GM19397 (cell line): ENCODE measurements around the gene KRT82.

ENCODE experiments used
- ATAC-seq: cut with Tn5 transposase; IDR thresholded peaks from one replicate; pipeline ENCODE4 v1.9.1; 2021; ENCODE audit warnings: mild to moderate bottlenecking, moderate library complexity; ENCODE audit not compliant: unreplicated experiment

Gene KRT82

DNA sequence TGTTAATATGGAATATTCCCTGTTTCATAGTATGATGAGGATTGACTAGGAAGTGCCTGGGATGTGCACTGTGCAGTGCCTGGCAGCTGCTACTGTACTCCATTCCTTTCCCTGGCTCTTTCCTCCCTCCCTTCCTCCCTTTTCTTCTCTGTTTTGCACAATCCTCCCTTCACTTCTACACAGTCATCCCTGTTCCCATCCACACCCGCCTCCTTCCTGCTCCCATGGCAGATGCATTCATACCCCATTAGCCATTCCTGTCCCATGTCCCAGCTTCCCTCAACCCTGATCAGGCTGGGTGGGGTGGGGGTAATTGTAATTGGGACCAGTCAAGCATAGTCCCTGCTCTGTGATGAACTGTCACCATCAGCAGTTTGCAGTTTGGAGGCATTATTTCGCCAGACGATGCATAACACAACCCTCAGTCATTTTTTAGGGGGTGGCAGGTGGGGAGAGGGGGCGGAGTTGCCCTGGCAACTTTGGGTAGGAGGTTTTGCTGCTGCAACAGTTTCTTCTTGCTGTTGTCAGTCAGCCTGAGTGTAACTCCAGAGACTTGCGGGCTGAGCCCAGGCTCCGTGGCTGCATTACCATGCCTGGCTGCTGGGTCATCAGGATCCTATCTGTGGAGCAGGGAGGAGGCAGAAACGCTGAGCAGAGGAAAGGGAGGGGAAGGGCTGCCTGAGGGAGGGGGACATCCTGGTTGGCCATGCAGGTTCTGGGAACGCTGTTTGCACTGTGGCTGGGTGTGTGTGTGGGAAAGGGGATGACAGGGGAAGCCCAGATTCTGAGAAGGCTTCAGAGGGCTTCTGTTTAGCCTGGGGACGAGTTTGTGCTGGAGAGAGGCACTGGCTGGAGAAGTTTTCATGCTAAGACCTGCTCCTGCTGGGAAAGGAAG, 16.6 kb downstream of the KRT82 start:
- ATAC-seq = no peak

DNA sequence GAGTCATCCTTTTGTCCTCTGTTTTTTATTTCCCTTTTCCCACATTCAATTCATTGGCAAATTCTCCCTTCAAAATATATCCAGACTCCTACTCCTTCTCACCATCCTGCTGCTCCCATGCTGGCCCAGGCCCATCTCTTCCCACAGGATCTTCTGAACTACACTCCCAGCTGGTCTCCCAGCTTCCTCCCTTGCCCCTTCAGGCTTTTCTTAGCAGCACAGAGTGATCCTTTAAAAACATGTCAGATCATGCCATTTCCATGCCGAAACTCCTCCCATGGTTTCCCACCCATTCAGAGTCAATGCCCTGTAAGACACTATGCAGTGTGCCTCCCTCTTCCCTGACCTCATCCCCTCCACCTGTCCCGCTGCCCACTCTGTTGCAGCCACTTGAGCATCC, 18.3 kb downstream of the KRT82 start:
- no peak for ATAC-seq

DNA sequence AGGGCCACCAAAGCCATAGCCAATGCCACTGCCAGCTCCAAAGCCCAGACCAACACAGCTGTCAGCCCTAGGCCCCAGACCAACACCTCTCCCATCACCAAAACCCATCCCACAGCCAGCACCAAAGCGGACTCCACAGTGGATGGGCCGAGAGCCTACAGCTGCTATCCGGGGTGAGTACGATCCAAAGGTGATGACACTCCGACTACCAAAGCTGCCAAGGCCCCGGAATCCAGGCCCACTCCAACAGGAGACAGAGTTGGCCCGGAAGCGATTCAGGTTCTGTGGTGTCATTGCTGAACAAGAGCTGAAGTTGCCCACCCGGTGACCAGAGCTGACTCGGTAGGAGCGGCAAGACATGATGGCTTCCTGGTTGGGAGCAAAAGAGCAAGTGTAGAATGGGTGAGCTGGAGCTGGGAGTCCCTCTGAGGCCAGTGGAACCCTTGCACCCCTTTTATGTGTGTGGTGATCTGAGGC, 20.9 kb downstream of the KRT82 start, which contains the start of gene KRT84:
Gene KRT84 (minus strand): TSS at position 427 of the 477 bp plus-strand sequence. CDS start 67 bp downstream, at position 360.
- no peak for ATAC-seq

DNA sequence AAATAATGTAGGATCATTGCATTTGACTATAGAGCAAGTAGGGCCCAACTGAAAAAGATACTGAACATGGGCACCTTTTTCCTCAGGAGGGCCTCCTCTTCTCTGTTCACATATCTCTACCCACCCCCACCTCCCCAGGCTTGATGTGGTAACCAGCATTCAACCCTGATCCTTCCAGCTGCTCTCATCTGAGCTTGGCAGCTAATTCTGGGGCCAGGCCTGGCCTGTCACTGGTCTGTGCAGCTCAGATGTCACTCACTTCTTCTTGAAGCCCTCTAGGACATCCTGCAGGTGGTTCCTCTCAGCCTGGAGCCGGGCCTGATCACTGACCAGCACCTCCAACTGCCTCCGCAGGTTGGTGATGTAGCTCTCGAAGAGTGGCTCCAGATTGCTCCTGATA, 22.8 kb downstream of the KRT82 start:
- no peak for ATAC-seq

DNA sequence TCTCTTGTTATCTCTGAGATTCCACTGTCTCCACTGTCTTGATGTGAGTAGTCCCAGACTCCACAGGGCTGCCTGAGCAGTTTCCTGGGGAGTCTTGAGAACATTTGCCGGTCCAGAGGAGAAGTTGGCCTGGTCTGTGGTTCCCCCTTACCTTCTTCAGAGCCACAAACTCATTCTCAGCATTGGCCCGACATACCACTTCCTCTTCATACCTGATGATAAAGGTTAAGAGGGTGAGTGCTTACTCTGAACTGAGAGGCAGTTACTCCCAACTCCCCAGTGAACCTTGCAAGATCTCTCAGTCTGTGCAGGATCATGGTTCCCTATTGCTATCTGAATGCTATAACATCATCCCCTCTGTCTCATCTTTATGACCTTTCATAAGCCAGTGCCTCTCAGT, 23.3 kb downstream of the KRT82 start:
- ATAC-seq = no peak

DNA sequence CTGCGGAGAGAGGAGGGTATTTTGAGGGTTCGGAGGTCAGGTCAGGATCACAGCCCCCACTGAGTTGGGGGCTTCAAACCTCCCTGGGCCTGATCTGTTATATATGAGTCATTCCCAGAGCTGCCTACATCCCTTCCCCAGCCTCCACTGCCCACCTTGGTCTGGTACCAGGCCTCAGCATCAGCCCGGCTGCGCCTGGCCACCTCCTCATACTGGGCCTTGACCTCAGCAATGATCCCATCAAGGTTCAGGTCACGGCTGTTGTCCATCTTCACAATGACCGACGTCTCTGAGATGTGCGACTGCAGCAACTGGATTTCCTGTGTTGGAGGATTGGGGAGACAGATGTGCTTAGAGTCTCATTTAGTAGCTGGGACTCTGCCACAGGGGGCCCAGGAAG, 24.9 kb downstream of the KRT82 start:
- ATAC-seq = no peak

DNA sequence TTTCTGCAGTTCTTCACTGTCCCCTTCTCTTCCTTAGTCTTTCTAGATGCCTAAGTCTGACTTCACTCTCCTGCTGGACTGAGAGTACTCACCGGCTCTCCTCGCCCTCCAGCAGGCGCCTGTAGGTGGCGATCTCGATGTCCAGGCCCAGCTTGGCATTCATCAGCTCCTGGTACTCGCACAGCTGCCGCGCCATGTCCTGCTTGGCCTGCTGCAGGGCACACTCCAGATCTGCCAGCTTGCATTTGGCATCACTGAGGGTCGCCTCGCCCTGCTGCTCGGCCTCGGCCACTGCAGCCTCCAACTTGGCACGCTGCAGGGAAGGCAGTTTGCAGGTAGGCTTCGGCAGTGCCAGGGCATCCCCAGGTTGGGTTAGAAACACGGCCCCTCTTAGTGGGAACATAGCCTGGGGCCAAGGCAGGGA, 25.9 kb downstream of the KRT82 start:
- no peak for ATAC-seq

DNA sequence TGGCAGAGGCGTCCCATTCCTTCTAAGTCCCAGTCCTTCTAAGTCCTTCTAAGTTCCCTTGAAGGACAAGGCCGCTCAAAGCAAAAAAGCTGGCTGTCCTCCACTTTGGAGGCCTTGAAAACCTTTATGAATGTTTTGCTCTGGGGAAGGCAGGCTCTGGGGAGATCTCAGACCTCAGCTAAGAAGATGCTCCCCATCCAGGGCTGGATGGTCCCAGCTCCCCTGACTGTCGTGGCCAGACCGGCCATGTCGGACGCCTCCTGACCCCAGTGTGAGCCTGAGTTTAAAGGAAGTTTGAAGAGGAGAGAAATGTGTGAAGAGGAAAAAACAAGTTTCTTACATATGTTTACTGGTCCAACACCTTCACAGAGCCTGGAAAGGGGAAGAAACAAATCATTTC, 26.6 kb downstream of the KRT82 start:
- no peak for ATAC-seq

DNA sequence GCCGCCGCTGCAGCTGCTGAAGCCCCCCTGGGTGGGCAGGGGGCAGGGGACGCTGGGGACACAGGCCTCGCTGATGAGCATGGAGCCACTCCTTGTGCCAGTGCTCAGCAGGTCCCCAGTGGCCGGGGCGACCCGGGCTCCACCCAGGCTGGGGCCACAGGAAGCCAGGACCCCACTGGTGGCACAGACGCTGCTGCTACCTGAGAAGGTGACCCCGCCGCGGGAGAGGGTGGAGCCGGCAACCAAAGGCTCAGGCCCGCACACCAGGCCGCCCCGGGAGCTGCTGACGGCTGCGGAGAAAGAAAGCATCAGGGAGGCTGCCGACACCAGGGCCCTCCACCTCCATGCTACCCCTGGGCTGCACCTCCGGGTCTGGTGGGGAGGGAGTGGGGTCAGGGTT, 28.0 kb downstream of the KRT82 start:
- ATAC-seq = no peak

DNA sequence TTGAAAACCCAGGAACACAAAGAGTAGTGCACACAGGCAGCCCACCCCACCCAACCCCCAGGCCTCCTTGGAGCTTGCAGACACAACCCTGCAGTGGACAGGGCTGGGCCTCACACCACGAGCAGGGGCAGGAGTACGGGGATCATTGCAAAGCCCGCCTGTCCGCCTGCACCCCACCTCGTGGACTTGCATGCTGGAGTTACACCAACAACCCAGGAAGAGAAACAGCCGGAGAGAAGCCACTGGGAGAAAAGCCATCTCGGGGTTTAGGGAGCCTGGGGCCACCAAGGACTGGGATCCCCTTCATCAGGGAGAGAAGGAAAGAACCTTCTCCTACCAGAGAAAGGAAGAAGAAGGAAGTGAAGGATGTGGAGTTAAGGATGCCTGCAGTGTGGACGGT, 28.9 kb downstream of the KRT82 start:
- no peak for ATAC-seq

DNA sequence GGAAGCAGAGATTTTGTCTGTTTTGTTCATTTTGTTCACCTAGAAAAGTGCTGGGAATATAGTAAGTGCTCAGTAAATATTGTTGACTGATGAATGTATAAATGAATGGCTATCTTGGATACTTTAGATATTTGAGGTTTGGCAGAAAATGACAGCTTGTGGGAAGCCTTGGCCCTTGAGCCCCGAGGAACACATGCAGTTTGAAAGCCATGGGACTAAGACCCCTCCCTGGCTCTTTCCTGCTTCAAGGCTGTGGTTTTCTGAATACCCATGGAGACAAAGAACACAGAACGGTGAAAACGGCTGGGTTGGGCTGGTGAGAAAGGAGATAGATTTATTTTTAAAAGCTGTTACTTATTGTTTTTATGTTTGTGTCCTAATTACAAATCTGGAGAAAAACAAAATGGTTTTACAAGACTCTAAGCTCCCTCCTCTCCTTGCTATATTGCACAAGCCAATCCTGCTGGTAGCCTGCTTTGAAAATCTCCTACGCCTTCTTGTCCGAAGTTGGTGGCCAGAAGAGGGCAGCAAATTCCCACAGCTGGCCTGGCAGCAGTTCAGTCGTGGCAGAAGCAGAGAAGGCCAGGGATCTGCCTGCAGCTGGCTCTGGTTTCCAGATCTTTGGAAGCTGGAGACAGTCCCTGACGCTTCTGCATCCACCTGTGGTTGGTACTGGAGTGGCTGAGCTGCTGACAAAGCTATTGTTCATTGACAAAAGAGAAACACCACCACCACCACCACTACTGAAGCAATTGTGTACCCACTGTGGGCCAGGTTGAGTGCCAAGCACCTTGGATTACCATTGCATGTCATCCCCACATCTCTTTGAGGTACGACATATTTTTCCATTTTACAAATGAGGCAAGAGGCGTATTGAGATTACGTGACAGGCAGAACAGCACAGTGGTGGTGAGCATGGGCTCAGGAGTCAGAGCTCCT, 33.6 kb downstream of the KRT82 start:
- ATAC-seq = no peak

DNA sequence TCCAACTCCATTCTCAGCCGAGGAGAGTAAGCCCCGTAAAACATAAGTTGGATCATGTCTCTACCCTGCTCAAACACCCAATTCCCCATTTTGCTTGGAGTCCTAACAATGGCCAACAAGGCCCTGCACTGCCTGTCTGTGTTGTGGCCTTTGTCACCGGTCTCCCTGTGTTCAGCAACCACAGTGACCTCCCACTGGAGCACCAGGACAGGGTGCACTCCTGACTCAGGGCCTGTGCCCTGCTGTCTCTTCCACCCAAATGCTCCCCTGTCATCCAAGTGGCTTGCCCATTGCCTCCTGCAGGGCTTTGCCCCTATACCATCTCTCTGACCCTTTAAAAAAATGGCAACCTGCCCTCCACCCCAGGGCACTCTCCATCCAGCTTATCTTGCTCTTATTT, 34.4 kb downstream of the KRT82 start:
- no peak for ATAC-seq

DNA sequence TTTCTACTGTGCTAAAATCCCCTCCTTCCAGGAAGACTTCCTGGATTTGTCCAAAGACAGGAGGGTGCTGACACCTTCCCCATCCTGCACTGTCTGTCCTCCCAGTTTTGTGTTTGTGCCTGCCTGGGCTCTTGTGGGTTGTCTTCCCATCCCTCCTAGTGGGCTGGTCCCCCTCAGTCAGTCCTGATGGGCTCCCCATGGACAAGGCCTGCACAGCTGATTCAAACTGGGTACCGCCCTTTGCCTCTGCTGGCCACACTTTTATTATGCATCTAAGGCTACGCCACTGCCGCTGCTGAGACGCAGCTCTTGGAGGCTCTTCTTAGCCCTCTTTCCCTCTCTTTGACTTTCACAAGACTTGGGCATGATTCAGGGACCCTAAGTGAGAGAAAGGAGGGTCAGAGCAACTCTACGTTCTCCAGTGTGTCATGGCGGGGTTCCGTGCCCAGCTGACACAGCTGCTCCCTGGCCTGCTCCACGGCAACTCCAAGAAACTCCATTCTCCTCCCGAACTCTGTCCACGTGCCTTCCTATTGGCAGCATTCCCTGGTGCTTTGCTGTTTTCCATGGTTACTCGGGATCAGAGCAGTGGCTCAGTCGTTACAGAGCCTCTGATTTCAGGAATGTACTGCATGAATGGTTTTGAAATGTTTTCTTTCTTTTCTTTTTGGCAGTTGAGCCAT, 35.1 kb downstream of the KRT82 start:
- ATAC-seq = no peak

DNA sequence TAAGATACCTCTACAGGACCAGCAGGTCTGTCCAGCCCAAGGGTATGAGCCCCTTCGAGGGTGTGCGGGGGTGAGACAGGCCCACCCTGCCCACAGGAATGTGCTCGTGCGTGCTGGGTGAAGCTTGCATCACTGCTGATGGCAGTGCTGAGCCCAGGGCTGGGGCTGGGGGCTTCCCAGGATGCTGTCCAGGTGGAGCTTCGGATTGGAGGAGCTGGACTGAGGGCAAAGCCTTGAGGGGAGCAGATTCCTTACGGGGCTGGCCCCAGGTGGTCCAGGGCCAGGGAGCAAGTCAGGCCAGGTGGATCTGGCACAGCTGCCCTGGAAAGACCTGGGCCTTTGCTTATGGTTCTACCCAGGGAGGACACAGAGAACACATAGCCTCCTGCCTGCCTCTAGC, 36.3 kb downstream of the KRT82 start:
- ATAC-seq = no peak

DNA sequence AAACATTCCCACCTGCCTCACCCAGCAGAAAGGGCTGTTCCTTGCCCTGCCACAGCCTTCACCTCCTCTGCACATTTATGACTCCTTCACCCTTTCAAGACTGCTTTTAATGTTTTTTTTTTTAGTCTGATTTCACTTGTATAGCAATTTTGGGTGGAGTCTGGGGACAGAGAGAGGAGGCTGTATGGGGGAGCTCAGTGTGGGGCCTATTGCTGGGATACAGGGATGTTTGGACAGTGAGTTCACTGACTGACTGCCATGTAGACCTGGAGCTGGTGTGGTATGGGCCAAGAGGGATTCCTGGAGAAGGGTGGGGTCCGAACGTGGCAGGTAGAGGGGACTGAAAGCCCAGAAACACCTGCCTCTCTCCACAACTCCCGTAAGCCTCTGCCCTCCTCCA, 36.9 kb downstream of the KRT82 start:
- ATAC-seq = no peak

DNA sequence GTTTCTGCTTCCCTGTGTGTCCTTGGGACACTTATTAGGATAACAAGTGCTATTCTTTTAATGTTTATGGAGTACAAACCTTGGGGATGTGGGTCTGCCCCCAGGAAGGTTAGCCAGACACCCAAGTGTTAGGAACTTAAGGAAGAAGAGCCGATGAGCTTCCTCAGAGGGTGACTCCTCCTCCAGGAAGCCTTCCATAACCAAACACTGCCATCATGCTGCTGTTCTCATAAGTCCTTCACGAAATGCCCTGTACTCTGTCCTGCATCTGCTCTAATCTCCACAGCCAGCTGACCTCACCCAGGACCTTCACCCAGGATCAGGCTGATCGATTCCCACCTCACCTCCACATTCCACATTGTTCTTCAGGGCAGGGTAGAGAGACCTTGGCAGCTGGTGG, 37.6 kb downstream of the KRT82 start:
- ATAC-seq = no peak

DNA sequence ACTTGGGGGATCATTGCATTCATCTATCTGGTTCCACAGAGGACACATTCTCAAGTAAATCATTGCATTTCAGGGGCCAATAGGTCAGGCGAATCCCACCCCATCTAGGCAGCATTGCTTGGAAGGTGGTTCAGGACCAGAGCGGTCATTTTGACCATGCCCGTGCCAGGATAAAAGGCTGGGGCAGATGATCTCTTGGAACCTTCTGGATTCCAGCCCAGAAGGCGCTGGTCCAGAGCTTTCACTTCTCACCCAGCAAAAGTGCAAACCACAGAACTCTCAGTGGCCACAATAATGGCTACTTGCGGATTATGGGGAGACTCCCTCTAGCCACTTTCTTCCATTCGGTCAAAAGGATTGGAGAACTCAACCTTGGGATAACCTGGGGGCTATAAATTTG, 38.3 kb downstream of the KRT82 start:
- no peak for ATAC-seq

DNA sequence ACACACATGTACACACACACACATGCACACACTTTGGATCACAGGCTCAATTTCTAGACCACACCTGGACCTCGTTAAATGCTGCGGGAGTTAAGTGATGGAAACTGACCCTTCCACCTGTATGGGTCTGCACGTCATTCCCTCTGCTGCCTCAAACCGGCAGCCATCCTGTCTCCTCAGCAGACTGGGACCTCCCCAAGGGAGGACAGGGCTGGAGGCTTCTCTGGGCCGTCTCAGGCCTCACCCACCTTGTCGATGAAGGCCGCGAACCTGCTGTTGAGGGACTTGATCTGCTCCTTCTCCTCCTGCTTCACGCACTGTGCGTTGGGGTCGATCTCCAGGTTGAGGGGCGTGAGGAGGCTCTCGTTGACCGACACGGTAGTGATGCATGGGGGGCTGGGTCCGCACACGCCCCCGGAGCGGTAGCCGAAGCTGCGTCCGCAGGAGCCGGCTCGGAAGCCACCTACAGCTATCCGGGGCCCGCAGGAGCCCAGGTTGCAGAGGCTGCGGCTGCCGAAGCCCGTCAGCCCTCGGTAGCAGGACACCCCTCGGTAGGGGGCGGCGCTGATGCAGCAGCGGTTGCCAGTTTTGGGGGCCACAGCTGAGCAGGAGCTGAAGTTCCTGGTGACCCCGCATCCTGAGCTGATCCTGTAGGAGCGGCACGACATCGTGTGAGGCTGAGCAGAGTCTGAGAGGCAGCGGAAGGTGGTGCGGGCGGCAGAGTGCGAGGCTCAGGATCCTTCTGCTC, 39.2 kb downstream of the KRT82 start, which contains the start of gene KRT85:
Gene KRT85 (minus strand): TSS at position 744 of the 748 bp plus-strand sequence. CDS start 76 bp downstream, at position 668.
- ATAC-seq = no peak

DNA sequence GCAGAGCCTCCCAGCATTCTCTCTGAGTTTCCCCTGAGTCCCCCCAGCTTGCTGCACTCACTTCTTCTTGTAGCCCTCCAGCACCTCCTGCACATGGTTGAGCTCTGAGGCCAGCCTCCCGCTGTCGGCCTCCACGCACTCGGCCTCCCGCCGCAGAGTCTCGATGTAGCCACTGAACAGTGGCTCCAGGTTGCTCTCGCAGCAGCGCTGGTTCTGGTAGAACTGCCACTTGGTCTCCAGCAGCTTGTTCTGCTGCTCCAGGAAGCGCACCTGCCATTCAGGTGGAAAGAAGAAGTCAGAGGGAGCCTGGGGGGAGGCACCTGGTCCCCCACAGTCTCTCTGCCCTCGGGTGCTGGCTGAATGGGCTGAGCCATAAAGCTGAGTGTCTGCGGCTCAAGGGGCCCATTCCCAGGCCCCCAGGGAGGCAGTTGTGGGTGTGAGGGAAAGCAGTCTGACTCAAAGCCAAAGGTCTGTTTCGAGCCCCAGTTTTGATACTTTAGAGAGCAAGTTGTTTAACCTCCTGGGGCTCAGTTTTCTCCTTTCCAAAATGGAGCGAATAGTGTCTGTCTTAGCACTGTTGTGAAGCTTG, 41.1 kb downstream of the KRT82 start:
- ATAC-seq = no peak

DNA sequence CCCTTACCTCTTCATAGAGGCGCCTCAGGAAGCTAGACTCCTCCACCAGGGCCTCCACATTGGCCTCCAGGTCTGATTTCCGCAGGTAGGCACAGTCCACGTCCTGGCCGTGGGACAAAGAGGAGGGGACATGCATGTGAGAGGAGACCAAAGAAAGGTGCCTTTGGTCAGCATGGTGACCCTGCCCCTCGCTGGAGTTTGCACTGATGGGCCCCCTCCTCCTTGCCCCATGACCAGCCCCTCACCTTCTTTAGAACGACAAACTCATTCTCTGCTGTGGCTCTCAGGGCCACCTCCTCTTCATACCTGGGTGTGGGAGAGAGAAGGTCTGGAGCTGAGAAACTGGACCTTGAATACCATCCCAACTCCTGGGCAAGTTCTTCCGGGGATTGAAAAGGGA, 42.1 kb downstream of the KRT82 start:
- no peak for ATAC-seq
